Measurements from ENCODE around the gene KRTAP5-4. TPM values are rescaled to one million over a fixed set of nuclear protein-coding genes. Genes with fewer than 3 reads are reported as not detected.
A peak's percentile ranks its signal among the peaks of the same experiment; 100 is the strongest.
"Not testable (repeated sequence)": the region's sequence is repeated elsewhere in the genome, so short reads cannot be mapped to it uniquely, and the experiment has no call there.

KRTAP5-4 gene, protein sequence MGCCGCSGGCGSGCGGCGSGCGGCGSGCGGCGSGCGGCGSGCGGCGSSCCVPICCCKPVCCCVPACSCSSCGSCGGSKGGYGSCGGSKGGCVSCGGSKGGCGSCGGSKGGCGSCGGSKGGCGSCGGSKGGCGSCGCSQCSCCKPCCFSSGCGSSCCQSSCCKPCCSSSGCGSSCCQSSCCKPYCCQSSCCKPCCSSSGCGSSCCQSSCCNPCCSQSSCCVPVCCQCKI
- total RNA-seq = 0.79 TPM

DNA sequence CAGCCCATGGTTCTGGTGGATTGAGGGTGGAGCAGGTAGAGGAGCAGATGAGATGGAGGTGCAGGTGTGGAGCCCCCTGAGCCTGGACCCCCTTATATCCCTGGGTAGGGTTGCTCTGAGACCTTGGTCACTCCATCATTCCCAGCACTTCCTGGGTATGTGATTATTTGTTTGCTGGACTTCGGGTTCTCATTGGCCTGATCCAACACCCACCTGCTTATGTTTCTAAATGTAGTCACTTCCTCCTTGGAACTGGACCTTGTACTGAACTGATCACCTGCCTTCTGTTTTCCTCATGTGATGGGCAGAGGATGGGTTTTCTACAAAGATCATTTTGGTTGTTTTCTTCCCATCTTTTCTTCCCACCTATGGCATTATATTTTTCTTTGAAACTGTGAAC is at the start of gene KRTAP5-4:
Gene KRTAP5-4 (minus strand): TSS at position 53 of the 400 bp plus-strand sequence. CDS start 45 bp downstream, at position 8.
- no peak for DNase-seq

DNA sequence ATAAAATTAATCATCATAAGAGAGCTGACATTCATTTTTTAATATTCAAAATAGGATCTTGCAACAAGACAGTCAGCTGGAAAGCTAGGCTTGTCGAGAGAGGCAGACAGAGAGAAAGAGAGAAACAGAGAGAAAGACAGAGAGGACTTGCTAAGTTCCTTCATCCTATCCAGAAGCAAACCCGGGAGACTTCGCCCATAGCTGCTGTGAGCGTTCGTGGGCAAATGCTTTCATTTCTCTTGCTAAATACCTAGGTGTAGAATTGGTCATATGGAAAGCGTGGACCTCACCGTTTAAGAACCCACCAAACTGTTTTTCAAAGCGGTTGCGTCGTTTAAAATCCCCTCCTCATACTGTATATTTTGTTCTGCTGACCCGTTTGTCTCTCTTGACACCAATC is 49.7 kb upstream of the KRTAP5-4 start:
- DNase-seq = no peak

DNA sequence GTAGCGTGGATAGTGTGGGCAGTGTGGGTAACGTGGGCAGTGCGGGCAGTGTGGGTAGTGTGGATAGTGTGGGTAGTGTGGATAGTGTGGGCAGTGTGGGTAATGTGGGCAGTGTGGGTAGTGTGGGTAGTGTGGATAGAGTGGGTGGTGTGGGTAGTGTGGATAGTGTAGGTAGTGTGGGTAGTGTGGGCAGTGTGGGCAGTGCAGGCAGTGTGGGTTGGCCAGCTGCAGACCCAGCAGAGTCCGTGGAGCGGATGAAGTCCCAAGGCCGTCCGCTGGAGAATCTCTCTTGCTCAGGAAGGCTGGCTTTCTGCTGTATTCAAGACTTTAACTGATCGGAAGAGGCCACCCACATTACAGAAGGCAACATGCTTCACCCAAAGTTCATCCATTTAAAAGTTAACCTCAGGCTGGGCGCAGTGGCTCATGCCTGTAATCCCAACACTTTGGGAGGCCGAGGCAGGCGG is 49.0 kb upstream of the KRTAP5-4 start:
- DNase-seq = no peak

DNA sequence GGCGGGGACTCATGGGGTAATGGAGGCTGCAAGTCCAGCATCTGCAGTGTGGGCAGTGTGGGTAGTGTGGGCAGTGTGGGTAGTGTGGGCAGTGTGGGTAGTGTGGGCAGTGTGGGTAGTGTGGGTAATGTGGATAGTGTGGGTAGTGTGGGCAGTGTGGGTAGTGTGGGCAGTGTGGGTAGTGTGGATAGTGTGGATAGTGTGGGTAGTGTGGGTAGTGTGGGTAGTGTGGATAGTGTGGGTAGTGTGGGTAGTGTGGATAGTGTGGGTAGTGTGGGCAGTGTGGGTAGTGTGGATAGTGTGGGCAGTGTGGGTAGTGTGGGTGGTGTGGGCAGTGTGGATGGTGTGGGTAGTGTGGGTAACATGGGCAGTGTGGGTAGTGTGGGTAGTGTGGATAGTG is 48.5 kb upstream of the KRTAP5-4 start:
- DNase-seq = not testable (repeated sequence)

DNA sequence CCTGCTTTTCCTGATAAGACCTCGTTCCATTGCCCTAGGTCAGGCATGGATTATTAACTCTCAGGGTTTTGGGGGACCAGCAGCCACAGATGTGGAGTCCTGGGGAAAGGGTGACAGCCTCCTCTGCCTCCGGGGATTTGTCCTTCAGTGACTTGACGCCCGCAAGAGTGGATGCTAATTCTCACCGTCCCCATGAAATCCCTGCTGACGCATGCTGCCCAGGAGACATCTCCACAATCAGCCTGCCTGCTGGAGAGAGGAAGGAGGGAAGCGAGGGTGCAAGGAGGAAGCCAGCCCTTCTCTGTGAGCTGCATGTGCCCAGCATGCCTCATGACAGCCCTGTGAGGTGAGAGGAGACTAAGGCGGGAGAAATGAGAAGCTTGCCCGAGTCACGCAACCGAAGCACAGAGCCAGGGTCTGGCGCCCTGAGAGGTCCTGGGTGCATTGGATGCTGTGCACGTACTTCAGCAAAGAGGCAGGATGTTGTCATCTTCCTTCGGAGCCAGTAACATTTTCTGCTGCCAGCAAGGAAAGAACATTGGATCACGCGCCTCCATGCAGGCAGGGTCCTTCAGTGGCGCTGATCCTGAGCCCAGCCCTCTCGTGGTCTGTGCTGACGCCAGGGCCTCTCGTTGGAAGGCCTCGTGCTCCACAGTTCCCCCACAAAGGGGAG is 47.7 kb upstream of the KRTAP5-4 start:
- DNase-seq = peak; percentile 79

DNA sequence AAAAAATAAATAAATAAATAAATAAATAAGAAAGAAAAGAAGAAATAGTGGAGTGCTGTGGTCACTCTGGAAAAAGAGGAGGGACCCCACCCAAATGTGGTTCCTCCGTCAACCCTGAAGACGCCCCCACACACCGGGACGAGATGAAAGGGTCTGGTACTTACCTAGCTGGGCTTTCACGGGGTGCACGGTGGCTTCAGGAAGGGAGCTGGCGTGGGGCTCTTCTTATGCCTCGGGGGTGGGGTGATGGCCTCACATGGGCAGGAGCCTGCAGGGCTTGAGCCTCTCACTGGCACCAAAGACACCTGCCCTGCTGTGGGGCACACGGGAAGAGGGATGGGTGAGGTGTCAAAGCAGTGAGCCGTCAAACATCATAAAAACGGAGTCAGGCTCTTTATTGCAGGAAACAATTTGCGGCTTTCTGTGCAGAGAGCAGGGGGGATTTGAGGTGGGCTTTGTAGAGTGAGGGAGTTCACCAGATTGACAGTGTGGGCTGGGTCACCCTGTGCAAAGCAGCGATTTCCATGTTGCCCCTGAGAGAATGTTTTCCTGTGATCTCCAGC is 47.1 kb upstream of the KRTAP5-4 start:
- no peak for DNase-seq

DNA sequence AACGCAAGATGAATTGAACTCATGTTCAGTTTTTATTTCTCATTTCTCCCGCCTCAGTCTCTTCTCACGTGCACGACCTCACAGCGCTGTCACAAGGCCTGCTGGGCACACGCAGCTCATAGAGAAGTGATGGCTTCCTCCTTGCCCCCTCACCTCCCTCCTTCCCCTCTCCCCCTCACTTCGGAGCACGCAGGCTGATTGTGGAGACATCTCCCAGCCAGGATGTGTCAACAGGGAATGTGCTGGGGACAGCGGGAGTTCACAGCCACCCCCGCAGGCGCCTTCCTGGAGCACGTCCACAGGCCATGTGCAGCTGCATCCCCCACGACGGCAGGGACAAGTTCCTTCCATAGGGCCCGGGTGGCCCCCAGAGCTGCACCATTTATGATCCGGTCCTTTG is 46.0 kb upstream of the KRTAP5-4 start:
- DNase-seq = no peak

DNA sequence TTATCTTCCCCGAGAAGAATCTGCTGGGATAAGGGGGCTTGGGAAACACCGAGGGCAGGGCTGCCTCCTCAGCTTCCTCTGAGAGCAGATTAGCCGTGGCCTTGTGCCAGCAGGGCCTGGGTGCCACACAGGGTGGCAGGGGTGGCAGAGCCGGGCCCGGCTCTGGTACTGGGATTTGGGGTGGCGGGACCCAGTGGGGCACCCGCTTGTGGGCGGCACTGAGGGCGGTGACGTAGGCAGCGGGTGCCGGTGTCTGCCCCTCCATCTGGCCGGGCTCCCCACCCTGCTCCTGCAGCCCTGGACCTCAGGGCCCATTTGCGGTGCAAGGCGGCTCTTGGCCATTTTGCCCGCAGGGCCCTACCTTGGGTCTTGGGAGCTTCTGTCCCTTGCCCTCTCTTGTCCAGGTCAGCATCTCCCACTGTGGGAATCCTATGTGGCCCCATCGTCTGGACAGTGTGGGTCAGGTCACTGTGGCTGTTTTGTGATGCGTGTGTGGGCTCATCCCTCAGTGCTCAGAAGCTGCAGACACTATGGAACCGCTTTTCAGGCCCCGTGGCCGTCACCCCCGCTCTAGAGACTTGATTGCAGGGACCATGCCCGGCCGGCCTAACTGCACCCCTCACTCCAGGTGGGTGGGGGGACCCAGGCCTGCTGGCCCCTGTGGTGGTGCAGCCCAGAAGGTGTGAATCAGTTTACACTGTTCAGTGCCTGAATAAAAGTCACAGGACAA is 45.3 kb upstream of the KRTAP5-4 start:
- no peak for DNase-seq

DNA sequence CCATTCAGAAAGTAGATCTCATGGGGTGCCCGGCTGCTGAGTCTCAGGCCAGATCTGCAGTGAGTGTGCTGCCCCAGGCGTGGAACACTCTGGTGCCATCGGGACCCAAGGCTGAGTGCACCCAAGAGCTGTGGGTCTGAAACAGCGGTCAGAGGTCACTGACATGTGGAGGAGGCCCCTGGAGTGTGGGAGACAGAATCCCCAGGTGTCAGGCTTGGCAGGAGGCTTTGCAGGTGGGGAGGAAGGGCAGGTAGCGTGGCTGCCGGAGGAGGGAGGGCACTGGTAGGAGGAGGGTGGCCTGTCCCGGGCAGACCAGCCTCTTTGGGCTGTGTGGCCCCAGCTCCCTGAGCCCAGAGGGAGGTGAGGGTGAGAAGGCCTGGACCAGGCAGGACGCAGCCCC is 43.4 kb upstream of the KRTAP5-4 start:
- DNase-seq = no peak

DNA sequence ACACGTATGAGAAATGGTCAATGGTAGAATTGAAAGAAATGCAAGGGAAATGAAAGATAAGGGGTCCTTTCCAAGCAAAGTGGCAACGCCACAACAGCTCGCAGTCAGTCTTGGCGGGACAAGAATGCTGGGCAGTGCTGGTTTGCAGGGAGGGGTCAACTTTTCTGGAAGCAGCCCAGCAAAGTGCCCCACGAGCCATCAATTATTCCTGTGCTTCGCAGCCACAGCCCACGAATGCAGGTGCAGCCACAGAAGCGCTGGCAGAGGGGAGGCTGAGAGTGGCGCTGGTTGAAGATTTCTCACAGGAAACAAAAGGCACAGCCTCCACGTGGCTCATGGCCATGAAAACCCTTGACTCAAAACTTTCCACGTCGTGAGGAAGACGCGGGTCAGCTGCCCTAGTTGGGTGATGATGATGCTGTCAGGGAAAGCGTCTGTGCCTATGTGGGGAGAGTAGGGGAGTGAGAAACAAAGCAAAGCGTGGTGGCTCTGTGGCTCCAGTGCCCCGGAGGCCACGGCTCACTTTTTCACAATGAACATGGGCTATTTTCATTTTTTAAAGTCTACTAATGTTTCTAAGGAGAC is 40.9 kb upstream of the KRTAP5-4 start:
- DNase-seq = not testable (repeated sequence)

DNA sequence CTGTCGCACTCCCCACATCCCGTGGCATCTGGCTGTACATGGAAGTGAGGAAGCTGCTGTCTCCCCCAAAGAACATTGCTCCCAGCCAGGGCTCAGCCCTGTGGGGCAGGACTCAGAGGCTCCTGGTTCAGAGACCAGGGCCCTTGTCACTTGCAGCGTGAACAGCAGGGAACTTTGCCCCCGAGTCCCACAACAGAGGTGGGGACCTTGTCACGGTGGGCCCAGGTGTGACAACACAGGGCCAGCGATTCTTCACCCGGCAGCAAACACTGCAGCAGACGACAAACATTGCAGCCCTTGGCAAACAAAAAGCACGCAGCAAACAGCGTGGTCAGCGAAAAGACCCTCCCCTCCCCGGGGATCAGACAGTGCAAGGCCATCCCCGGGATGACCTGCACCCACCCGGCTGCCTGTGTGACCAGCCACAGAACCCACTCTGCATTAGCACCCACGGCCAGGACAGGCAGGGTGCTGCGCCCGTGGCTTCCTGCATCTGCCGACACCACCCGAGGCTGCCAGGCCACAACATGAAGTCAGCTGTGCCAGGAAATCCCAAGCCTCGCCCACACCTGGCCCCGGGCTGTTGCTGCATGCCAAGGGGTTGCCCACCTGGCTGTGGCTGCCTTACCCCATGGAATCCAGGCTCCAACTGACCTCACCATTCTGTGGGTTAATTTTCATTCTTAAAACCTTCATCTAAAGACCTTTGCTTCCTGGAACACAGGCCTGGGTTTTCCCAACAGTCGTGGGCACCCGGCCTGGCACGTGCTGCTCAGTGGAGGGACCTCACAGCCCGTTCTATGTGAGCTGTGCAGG is 39.7 kb upstream of the KRTAP5-4 start:
- DNase-seq = not testable (repeated sequence)

DNA sequence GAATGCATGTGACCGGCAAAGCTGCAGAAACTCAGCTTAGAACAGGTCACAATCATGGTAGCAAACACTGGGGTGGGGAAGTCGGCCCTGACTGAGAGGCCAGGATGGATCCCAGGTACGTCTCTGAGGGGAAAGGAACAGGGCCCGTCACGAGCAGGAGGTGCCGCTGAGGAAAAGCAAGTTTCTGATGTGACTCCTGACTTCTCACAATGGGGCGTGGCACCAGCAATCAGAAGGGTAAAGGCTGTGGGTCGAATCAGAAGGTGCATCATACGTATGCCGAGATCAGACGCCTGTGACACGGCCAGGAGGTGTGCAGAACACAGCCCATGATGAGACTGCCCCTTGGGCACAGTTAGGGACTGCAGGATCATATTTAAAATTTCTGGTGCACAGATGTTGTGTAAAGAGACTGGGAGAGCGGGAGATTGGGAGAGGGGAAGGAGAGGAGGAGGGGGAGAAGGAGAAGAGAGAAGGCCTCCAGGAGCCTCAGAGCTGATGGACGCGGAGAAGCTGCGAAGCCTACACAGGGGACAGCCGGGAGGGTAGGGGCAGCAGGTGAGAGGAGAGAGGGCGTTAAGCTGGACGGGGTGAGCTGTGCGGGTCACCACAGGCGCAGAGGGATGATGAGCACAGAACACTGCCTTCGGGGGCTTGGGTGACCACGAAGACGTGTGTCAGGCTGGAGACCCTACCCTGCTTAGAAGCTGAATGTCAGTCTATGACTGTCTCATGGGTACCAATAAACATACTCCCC is 38.4 kb upstream of the KRTAP5-4 start:
- DNase-seq = no peak

DNA sequence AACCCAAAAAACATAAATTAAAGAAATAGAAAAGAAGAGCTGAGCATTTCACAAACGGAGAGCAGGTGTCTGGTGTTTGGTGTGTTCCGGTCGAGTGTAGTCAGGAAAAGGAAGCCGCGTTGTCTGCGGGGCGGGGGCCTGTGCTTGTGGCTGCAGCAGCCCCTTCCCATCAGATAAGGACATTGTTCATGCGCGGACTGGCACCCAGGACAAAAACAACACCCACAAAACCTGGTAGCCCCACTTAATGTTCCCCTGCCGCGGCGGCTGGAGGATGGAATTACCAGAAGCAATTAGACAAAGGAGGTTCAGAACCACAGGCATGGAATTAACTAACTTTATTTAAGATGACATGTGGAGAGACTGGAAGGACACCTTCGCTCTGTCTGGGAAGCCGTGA is 37.6 kb upstream of the KRTAP5-4 start:
- DNase-seq = no peak

DNA sequence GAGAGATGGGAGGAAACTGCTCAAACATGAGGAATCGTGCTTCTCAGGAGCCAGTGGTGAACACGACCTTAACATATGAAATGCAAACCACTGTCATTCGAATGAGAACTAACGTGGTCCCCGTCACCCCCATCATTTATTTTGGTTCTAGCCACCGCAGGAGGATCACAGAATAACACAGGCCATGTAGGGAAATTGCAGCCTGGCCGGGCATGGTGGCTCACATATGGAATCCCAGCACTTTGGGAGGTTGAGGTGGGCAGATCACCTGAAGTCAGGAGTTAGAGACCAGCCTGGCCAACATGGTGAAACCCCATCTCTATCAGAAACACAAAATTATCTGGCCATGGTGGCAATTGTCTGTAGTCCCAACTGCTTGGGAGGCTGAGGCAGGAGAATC is 34.7 kb upstream of the KRTAP5-4 start:
- no peak for DNase-seq

DNA sequence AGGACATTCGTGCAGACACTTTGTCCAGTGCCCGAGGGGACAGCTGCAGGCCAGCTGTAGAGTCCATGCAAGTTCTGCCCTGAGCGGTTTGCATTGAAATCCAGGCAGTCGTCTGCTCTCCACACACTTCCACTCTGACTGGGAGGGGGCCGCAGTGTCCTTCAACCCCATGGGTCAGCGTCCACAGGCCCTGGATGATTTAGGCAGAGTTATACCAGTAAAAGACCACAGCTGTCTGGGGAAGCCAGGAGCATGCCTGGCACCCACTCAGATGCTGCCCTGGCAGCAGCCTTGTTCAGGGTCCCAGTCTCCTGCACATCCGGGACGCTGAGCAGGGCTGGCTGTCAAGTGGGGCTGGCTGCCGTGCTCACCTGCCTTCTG is 34.1 kb upstream of the KRTAP5-4 start:
- no peak for DNase-seq

DNA sequence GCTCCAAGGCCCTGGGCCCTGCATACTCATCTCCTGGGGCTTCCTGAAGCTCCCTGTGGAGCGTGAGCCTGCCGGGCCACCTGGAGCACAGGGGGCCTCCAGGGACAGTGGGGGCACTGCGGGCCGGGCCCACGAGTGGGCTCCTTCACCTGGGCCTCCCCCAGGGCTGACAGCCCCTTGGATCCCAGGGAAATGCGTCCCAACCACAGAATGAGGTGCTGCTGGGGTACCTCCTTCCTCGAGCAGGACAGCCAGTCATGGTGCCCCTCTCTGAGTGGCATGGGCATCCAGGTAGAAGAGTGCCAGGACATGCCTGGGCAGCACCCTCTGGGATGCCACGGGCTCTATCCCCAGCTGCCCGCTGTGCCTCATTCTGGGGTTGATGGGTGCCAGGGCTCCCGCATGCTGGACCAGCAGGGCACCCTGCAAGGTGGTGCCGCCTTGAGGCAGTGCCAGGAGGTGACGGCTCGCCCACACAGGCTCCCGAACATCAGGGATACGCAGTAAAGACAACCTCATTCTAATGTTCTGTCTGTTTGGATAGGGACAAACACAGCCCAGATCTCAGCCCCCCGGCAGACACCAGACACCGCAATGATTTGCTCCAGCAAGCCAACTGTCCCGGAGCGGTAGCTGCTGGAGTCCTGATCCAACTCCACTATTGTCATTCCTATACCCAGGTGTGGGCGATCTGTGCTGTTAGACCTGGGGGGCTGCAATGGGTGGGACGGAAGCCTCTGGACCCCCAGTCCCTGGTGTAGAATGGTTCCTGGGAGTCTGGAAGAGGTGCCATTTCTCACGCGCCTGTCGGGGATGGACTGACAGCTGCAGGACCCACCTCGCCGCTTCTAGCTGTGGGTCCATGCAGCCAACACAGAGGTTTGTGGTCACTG is 33.5 kb upstream of the KRTAP5-4 start:
- no peak for DNase-seq

DNA sequence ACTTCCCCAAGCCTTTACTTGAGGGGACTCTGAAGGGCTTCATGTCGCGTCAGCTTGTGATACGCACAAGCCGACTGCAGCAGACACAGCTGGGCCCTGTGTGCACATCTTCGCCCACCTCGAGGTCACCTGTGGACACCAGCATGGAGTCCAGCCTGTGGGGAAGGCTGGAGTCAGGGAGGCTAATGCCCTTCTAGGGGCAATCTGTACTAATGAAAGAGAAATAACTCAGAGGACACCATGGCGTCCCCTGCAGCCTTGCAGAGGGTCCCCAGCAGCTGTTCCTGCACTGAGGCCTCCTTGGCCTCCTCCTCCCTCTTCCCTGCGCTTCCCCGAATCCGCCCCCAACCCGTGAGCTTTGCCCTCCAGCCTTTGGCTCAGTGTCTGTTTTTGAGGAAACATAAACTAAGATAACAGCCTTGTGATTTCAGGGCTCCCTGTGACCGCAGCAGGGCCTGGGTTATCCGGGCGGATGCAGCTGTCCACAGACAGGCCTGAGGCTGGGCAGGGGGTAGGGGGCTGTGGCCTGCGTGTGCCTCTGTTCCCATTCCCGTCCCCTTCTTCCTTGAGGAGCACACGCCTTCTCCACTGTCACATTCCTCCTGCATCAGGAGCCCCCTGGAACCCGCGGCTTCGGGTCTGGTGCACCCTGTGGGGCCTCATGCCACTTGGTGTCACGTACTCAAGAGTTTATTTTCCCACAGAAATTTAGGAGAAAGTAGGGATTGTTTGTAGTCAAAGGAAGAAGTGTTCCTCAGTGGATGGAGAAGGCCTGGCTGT is 32.6 kb upstream of the KRTAP5-4 start:
- no peak for DNase-seq

DNA sequence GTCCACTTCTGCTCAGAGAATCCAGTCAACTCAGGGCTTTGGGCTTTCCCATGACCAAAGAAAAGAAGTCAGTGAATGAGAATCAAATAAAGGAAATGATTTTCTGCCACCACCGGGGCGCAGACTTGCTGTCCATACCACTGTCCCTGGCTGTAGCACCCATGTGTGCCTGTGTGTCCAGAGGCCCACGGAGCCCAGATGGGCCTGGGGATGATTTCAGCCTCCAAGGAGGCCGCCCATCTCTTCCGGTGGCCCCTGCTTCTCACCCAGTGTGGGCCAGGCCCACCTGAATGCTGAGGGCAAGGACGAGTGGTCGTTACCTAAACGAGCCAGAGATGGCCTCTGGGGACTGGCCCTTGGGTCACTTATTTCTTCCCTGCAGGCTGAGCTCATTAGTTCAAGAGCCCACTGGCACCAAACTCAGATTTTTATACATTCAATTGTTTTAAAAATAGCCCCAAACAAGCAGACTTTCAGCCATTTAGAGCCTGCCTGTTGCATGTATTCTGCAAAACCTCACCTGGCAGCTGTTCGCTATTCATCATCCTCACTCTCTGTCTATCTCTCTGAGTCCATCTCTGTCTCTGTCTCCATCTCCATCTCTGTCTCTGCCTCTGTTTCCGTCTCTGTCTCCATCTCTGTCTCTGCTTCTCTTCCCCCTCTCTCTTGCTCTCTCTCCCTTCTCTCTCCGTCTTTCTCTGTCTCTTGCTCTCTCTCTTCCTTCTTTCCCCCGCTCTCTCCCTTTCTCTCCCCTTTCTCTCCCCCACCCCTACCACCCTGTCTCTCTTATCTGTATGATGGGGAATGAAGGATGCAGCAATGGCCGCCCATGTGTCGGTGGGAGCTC is 31.8 kb upstream of the KRTAP5-4 start:
- DNase-seq = no peak

Measured in skin of body (tissue), 2 donors.